Ovary (tissue), 3 donors: ENCODE results near the gene RYR3.

Experiments
- POLR2A ChIP-seq: fragments of 450-650 bp; IDR thresholded peaks from one replicate; pipeline ENCODE4 v1.6.1; 2017; ENCODE audit warnings: antibody characterized with exemption, mild to moderate bottlenecking, moderate library complexity
- TF ChIP-seq, protein P1 (sequence below), 3 donors: fragments of 450-650 bp in 2 of 3; fragments of 200-600 bp in 1 of 3; IDR thresholded peaks; one replicate each; pipeline versions ENCODE4 v1.5.1 to v1.8.0; 2016 to 2022; ENCODE audit warnings: antibody characterized with exemption in 3 of 3, mild to moderate bottlenecking in 1 of 3
- donor health status: DM: no; HTN: no; CAD: no.

DNA sequence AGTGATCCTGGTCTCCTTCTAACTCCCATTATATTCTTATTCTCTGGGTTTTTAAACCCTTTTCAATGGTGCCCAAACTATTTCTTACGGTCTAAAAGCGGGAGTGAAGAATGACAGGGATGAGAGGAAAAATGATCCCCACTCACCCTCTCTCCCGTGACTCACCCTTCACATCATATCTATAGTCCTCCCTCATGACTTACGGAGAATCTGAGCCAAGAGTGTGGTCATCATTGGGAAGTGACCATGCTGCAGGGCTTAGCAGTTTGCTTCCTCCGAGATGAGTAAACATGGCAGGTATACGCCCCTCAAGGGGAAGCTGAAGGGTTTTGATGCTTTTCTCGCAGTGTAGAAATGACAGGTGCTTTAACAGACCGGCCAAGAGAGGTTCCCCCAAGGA is 274.0 kb downstream of the RYR3 start:
- TF ChIP-seq, protein P1, sequence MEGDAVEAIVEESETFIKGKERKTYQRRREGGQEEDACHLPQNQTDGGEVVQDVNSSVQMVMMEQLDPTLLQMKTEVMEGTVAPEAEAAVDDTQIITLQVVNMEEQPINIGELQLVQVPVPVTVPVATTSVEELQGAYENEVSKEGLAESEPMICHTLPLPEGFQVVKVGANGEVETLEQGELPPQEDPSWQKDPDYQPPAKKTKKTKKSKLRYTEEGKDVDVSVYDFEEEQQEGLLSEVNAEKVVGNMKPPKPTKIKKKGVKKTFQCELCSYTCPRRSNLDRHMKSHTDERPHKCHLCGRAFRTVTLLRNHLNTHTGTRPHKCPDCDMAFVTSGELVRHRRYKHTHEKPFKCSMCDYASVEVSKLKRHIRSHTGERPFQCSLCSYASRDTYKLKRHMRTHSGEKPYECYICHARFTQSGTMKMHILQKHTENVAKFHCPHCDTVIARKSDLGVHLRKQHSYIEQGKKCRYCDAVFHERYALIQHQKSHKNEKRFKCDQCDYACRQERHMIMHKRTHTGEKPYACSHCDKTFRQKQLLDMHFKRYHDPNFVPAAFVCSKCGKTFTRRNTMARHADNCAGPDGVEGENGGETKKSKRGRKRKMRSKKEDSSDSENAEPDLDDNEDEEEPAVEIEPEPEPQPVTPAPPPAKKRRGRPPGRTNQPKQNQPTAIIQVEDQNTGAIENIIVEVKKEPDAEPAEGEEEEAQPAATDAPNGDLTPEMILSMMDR (IDR thresholded peaks at IDR 0.05), result no peak
- no peak for TF ChIP-seq POLR2A
